ENCODE results near the gene FZD1.

GRCh38 chr7:91264924-91265681 lies 870 bp downstream of the FZD1 start:
- TF ChIP-seq CTCF (conservative IDR thresholded peaks at IDR 0.05 in 1 of 2, IDR thresholded peaks at IDR 0.05 in 1 of 2; ENCODE audit: low read depth in 1 of 2, low read length in 2 of 2) (no peak), EZH2 (IDR thresholded peaks at IDR 0.05; ENCODE audit: low read length, missing control alignments) (no peak)

All from fibroblast of lung (primary cell).